ENCODE data around the gene SATB1.

SATB1 gene

GRCh38 chr3:18354701-18355100 is 70.4 kb downstream of the SATB1 start:
- TF ChIP-seq SALL2 (tag by site-specific recombination; IDR thresholded peaks at IDR 0.05; ENCODE audit: borderline replicate concordance) (no peak), ZNF571 (tag by site-specific recombination; IDR thresholded peaks at IDR 0.05) (no peak), ZBTB17 (tag by site-specific recombination; IDR thresholded peaks at IDR 0.05) (no peak), ZNF610 (tag by site-specific recombination; IDR thresholded peaks at IDR 0.05; ENCODE audit: borderline replicate concordance) (no peak), SETDB1 (IDR thresholded peaks at IDR 0.05; ENCODE audit: insufficient read length, low read length) (no peak), ZNF624 (tag by site-specific recombination; IDR thresholded peaks at IDR 0.05) (no peak), GLI4 (tag by site-specific recombination; IDR thresholded peaks at IDR 0.05) (no peak), ZNF211 (tag by site-specific recombination; IDR thresholded peaks at IDR 0.05; ENCODE audit: low read depth) (no peak), IKZF3 (tag by site-specific recombination; IDR thresholded peaks at IDR 0.05) (no peak), ZNF76 (tag by site-specific recombination; IDR thresholded peaks at IDR 0.05; ENCODE audit: borderline replicate concordance, low read depth) (no peak), ZBTB11 (tag by site-specific recombination; conservative IDR thresholded peaks at IDR 0.05; ENCODE audit: low read depth) (no peak)
- TF ChIP-seq, protein P1, sequence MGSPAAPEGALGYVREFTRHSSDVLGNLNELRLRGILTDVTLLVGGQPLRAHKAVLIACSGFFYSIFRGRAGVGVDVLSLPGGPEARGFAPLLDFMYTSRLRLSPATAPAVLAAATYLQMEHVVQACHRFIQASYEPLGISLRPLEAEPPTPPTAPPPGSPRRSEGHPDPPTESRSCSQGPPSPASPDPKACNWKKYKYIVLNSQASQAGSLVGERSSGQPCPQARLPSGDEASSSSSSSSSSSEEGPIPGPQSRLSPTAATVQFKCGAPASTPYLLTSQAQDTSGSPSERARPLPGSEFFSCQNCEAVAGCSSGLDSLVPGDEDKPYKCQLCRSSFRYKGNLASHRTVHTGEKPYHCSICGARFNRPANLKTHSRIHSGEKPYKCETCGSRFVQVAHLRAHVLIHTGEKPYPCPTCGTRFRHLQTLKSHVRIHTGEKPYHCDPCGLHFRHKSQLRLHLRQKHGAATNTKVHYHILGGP (tag by site-specific recombination; IDR thresholded peaks at IDR 0.05), result no peak
- H3K4me1 ChIP-seq (ENCODE audit: control insufficient read depth, insufficient read depth, low read length), result 0 out of 2 replicates have a peak, but pooled peaks cover 2% of the 10 kb centered on the region
- no peak overlapping the region for H3K27ac ChIP-seq (ENCODE audit: extremely low read depth, low read depth, low read length)
- no peaks in the 10 kb centered on the region for H3K9me3 ChIP-seq (ENCODE audit: control insufficient read depth, insufficient read depth, low read depth, low read length)
- ChIA-PET POLR2A (no interaction called here), CTCF (no interaction called here)
- no peak overlapping the region for H3K4me3 ChIP-seq (ENCODE audit: low read depth, low read length)
- H3K36me3 ChIP-seq (ENCODE audit: control insufficient read depth in 2 of 2, insufficient read depth in 1 of 2, low read length in 2 of 2), result peaks cover 0 to 8% of the 10 kb centered on the region in 2 experiments; a peak in 1 of 3 replicates

GRCh38 chr3:18351823-18352744 is 73.1 kb downstream of the SATB1 start:
- H3K36me3 ChIP-seq (ENCODE audit: control insufficient read depth in 2 of 2, insufficient read depth in 1 of 2, low read length in 2 of 2), result peaks cover 6 to 18% of the 10 kb centered on the region in 2 experiments; a peak in 2 of 3 replicates
- no peak overlapping the region for H3K27ac ChIP-seq (ENCODE audit: extremely low read depth, low read depth, low read length)
- TF ChIP-seq ZNF155 (tag by site-specific recombination; IDR thresholded peaks at IDR 0.05) (no peak), SETDB1 (IDR thresholded peaks at IDR 0.05; ENCODE audit: insufficient read length, low read length) (no peak), ZNF239 (tag by site-specific recombination; IDR thresholded peaks at IDR 0.05) (no peak), ZNF544 (tag by site-specific recombination; IDR thresholded peaks at IDR 0.05) (no peak), TRIM28 (IDR thresholded peaks at IDR 0.05; ENCODE audit: borderline replicate concordance, low read length) (no peak), ZNF114 (tag by site-specific recombination; IDR thresholded peaks at IDR 0.05) (no peak)
- ChIA-PET POLR2A (no interaction called here), CTCF (no interaction called here)
- no peaks in the 10 kb centered on the region for H3K9me3 ChIP-seq (ENCODE audit: control insufficient read depth, insufficient read depth, low read depth, low read length)
- H3K4me3 ChIP-seq (ENCODE audit: low read depth, low read length), result no peak overlapping the region
- 0 out of 2 replicates have a peak, but pooled peaks cover 2% of the 10 kb centered on the region for H3K4me1 ChIP-seq (ENCODE audit: control insufficient read depth, insufficient read depth, low read length)
